Fibroblast of the conjunctiva (primary cell): ENCODE data around the gene POLL.
"Not testable (repeated sequence)": the region's sequence is repeated elsewhere in the genome, so short reads cannot be mapped to it uniquely, and the experiment has no call there.

Experiments used
- DNase-seq: peaks from one replicate; pipeline ENCODE4 v3.0.0-alpha.2; 2010; ENCODE audit warnings: low read depth

POLL gene

DNA sequence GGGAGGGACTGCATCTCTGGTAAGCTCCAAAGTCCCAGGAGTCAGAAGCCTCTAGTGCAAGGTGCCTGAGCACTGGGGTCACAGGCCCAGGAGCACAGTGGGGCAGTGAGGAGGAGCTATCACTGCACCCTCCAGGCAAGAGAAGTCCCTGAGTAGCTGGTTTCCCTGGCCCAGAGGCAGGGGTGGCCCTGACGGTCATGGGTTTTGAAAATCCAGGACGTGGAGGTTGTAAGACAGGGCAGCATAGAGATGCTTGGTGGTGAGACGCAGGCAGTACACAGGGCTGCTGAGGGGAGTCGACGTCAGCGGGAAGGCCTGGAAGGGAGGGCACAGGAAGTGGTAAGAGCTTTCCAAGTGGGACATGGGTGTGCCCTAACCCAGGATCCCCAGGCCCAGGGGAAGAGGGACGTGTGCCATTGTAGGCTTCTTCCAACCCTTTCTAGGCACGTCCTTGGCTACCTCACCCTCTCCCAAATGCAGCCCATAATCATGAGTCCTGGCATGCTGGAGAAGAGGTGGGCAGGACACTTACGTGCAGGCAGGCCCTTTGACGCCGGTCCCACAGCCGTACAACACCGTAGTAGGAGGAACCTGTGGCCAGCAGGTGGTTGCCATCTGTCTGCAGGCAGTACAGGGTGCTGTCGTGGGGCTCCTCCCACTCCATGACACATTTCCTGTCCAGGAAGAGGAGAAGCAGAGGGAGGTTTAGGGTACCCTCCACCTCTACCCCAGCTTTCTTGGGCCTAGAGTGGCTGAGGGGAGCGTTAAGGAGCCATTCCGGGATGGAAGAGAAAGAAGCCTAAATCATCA, 23.2 kb upstream of the POLL start:
- DNase-seq: no peak

- no peak for DNase-seq
These were observed 21.4 kb upstream of the POLL start for GRCh38 chr10:101609481-101609880.

GRCh38 chr10:101607124-101607523, 19.1 kb upstream of the POLL start:
- no peak for DNase-seq

DNA sequence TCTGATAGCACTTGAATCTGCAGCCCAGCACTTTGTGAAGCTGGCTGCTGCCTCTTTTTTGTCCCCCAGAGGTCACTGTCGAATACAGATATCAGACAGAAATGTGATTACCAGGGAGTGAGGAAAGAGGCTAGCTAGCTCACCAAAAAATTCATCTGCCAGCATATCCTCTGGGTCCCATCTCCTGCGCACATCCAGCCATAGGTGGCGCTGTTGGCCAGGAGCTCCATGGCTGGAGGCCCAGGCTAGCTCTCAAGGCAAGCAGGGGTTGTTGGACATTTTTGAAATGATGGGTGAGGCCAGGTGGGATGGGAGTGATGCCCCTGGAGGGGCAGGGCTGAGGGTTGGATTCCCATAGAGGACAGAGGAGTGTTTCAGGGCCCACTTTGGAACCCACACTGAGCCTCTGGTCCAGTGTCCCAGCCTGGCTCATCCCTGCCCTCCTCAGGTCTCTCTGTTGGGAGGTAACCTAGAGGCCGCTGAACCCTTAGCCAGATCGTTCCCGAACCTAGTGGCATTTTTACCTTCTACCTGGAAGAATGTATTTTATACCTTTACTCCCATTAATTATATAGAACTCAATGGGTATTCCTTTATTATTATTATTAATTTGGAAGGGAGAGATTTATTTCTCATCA, 14.8 kb upstream of the POLL start:
- peak; percentile 43 for DNase-seq

GRCh38 chr10:101601541-101601940, 13.5 kb upstream of the POLL start:
- no peak for DNase-seq

GRCh38 chr10:101597091-101597900, 9.2 kb upstream of the POLL start:
- DNase-seq: no peak

DNA sequence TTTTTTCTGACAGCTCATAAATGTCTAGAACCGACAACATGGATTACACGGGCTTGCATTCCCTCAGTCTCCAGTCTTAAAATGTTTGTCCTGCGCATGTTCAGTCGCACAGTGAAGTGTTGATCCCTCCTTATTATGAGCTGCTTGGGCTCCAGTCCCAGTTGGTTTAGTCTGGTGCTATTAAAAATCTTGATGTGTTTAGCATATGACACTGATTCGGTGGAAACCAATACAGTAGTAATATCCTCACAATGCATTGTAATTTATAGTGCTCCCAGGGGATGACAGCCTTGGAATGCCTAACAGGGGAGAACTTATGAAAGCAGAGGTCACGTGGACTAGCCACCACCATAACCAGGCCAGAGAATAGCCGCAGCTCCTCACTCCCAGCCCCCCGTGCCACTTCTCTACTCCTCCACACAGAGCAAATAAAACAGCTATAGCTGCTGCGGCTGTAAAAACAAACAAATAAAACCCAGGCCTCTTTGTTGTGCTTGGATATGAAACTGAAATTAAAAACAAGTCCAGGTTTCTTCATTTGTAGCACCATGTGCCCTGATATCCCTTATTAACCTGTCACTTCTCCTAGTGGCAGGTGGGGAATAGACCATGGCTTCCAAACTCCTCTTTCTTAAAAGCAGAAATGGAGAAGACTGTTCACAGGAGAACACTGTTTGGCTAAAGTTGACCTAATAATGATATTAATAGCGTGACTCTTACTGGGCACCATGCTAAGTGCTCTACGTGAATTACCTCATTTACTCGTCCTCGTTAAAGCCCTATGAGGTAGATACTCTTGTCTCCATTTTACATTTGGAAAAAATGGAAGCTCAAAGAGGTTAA, 7.8 kb upstream of the POLL start:
- no peak for DNase-seq

GRCh38 chr10:101593331-101593730, 5.3 kb upstream of the POLL start:
- not testable (repeated sequence) for DNase-seq

GRCh38 chr10:101588879-101589278, 822 bp upstream of the POLL start:
- no peak for DNase-seq

DNA sequence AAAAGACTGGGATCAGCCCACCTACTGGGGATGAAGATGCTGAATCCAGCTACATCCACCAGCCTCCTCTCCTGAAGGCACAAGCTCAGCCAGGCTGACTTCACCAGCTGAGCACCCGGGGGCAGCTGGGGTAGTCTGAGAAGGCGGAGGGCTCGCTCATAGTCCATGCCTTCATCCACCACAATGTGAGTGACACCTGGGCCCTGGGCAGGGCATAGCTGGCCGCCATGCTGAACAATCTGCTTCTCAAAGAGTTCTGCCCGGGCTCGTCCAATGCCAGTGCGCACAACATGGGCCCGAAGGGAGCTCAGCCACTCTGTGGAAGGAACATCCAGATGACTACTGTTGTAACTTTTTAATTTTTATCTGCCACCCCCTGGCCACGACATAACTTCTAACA, 2.2 kb downstream of the POLL start:
- DNase-seq: no peak

- no peak for DNase-seq
These were observed 7.3 kb downstream of the POLL start for GRCh38 chr10:101580486-101581399.

DNA sequence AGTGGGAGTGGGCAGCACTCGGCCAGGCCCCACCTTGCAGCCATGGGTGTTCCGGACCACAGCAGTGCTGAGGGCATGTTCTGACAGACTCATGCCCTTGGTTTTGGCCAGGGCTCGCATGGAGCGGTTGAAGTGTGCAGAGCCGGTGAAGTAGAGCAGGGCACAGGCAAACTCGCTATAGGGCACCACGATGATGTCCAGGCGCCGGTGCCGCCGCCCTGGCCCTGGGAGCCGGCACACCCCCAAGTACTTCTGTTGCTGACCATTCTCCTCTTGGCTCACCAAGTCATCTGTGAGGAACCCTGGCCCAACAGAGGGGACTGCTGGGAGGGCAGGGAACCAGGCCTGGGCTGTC, 8.6 kb downstream of the POLL start:
- no peak for DNase-seq

GRCh38 chr10:101578803-101579515, 9.1 kb downstream of the POLL start:
- no peak for DNase-seq

DNA sequence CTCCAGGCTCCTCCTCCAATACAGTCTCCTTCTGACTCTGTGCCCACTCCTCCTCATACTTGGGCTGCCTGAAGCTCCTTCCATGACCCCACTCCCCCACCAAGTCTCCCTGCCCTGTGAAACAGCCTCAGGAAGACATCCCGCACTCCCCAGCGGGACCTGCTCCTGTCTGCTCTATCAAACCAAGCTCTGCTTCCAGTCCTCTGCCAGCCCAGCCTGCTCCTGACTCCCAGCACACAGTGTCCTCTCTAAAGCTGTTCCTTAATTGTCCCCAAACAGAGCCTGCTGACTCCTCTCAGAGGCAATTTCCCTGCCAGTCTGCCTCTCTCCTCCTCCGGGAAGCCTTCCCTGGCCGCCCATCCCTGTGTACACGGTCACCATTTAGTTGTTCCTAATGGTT, 9.9 kb downstream of the POLL start:
- no peak for DNase-seq

- no peak for DNase-seq
These were observed 10.8 kb downstream of the POLL start for GRCh38 chr10:101577121-101577871.

GRCh38 chr10:101576211-101576863, 11.7 kb downstream of the POLL start:
- DNase-seq: no peak

GRCh38 chr10:101575580-101576210, 12.4 kb downstream of the POLL start:
- DNase-seq: no peak

GRCh38 chr10:101575091-101575490, 13.0 kb downstream of the POLL start:
- DNase-seq: no peak
